A549 (cell line): ENCODE results near the gene TLCD3B. TPM values are rescaled to one million over a fixed set of nuclear protein-coding genes. Genes with fewer than 3 reads are reported as not detected.

Experiments
- BCL3 ChIP-seq: fragments of >200 bp; sonication (Bioruptor Twin); formaldehyde crosslinking; IDR thresholded peaks from 3 replicates; pipeline ENCODE4 v1.6.1; 2016
- BHLHE40 ChIP-seq: IDR thresholded peaks from 2 replicates; pipeline ENCODE4 v1.6.1; 2012; ENCODE audit warnings: low read depth, low read length, inconsistent platforms
- CBX2 ChIP-seq: fragments of 200-600 bp; sonication (generic); IDR thresholded peaks from 2 replicates; pipeline ENCODE4 v1.6.1; 2016; ENCODE audit warnings: low read depth, mild to moderate bottlenecking, borderline replicate concordance
- CBX8 ChIP-seq: fragments of 200-600 bp; sonication (generic); IDR thresholded peaks from 2 replicates; pipeline ENCODE4 v1.6.1; 2016
- CEBPB ChIP-seq, 2 experiments: fragments of >200 bp in 1 of 2; sonication (Bioruptor Twin) in 1 of 2; formaldehyde crosslinking in 1 of 2; IDR thresholded peaks; 2 replicates each; pipeline ENCODE4 v1.6.1; 2012 to 2016
- CHD2 ChIP-seq: fragments of 150-350 bp; IDR thresholded peaks from 2 replicates; pipeline ENCODE4 v1.6.1; 2014; ENCODE audit warnings: low read length; ENCODE audit not compliant: partially characterized antibody
- CTCF ChIP-seq: fragments of >200 bp; sonication (Bioruptor Twin); formaldehyde crosslinking; IDR thresholded peaks from 3 replicates; pipeline ENCODE4 v1.5.1; 2016
- EHF ChIP-seq: fragments of 250-450 bp; sonication (Bioruptor Pico); IDR thresholded peaks from 2 replicates; pipeline ENCODE4 v1.5.0; 2020; ENCODE audit warnings: mild to moderate bottlenecking
- EHMT2 ChIP-seq: fragments of 200-600 bp; sonication (generic); IDR thresholded peaks from 2 replicates; pipeline ENCODE4 v1.6.1; 2016; ENCODE audit warnings: antibody characterized with exemption, low read depth, mild to moderate bottlenecking, moderate library complexity
- EP300 ChIP-seq, 2 experiments: fragments of >200 bp; sonication (Bioruptor Twin); formaldehyde crosslinking; IDR thresholded peaks; 2 replicates in 1 of 2; 3 replicates in 1 of 2; pipeline ENCODE4 v1.6.1; 2016 to 2017
- ESRRA ChIP-seq: fragments of 150-350 bp; IDR thresholded peaks from 2 replicates; pipeline ENCODE4 v1.6.1; 2014; ENCODE audit warnings: mild to moderate bottlenecking, low read length, borderline replicate concordance
- FOSB ChIP-seq: fragments of 250-450 bp; sonication (Bioruptor Pico); IDR thresholded peaks from 2 replicates; pipeline ENCODE4 v1.5.0; 2020; ENCODE audit warnings: mild to moderate bottlenecking, moderate library complexity
- FOSL2 ChIP-seq, 2 experiments: fragments of 450-650 bp in 1 of 2; fragments of >200 bp in 1 of 2; sonication (Bioruptor Twin) in 1 of 2; formaldehyde crosslinking; IDR thresholded peaks; 2 replicates each; pipeline versions ENCODE4 v1.5.0 to v1.6.1; 2016 to 2020; ENCODE audit warnings: mild to moderate bottlenecking in 1 of 2, moderate library complexity in 1 of 2
- GATA3 ChIP-seq: IDR thresholded peaks from 2 replicates; pipeline ENCODE4 v1.6.1; 2012; ENCODE audit warnings: borderline replicate concordance
- HOXB13 ChIP-seq: fragments of 250-450 bp; sonication (Bioruptor Pico); IDR thresholded peaks from 2 replicates; pipeline ENCODE4 v1.5.0; 2020; ENCODE audit warnings: low read depth, mild to moderate bottlenecking, moderate library complexity
- HOXB5 ChIP-seq: fragments of 250-450 bp; sonication (Bioruptor Pico); IDR thresholded peaks from 2 replicates; pipeline ENCODE4 v1.5.0; 2020; ENCODE audit warnings: mild to moderate bottlenecking, moderate library complexity
- JUN ChIP-seq, 2 experiments: fragments of >200 bp; sonication (Bioruptor Twin); formaldehyde crosslinking; IDR thresholded peaks; 2 replicates in 1 of 2; 3 replicates in 1 of 2; pipeline ENCODE4 v1.6.1; 2016 to 2017
- KDM1A ChIP-seq: fragments of 200-600 bp; sonication (generic); IDR thresholded peaks from 2 replicates; pipeline ENCODE4 v1.6.1; 2016; ENCODE audit warnings: low read depth, mild to moderate bottlenecking
- MAZ ChIP-seq: fragments of 150-350 bp; IDR thresholded peaks from 2 replicates; pipeline ENCODE4 v1.6.1; 2014; ENCODE audit warnings: antibody characterized with exemption, low read depth, low read length, borderline replicate concordance
- NPAS2 ChIP-seq: fragments of 250-450 bp; sonication (Bioruptor Pico); IDR thresholded peaks from 2 replicates; pipeline ENCODE4 v1.8.0; 2022; ENCODE audit warnings: mild to moderate bottlenecking, moderate library complexity, borderline replicate concordance
- NR3C1 ChIP-seq: fragments of >200 bp; sonication (Bioruptor Twin); formaldehyde crosslinking; IDR thresholded peaks from 3 replicates; pipeline ENCODE4 v1.6.1; 2017
- PBX3 ChIP-seq: IDR thresholded peaks from 2 replicates; pipeline ENCODE4 v1.6.1; 2012
- POLR2A ChIP-seq: IDR thresholded peaks from 2 replicates; pipeline ENCODE4 v1.6.1; 2012; ENCODE audit warnings: mild to moderate bottlenecking, low read length
- POLR2AphosphoS2 ChIP-seq: conservative IDR thresholded peaks from 2 replicates; pipeline ENCODE4 v1.6.1; 2012; ENCODE audit warnings: low read length, improper control_type of control experiment, inconsistent platforms
- RAD21 ChIP-seq, 2 experiments: fragments of >200 bp in 1 of 2; sonication (Bioruptor Twin) in 1 of 2; formaldehyde crosslinking in 1 of 2; IDR thresholded peaks in 1 of 2; conservative IDR thresholded peaks in 1 of 2; 2 replicates in 1 of 2; 3 replicates in 1 of 2; pipeline ENCODE4 v1.6.1; 2012 to 2018; ENCODE audit warnings: inconsistent platforms in 1 of 2
- RARB ChIP-seq: fragments of 250-450 bp; sonication (Bioruptor Pico); IDR thresholded peaks from 2 replicates; pipeline ENCODE4 v1.8.0; 2021; ENCODE audit warnings: mild to moderate bottlenecking, moderate library complexity
- REST ChIP-seq: fragments of 200-600 bp; sonication (generic); IDR thresholded peaks from 2 replicates; pipeline ENCODE4 v1.6.1; 2016; ENCODE audit warnings: antibody characterized with exemption, mild to moderate bottlenecking, moderate library complexity
- RFX5 ChIP-seq: fragments of 450-650 bp; IDR thresholded peaks from 2 replicates; pipeline ENCODE4 v1.7.1; 2014; ENCODE audit warnings: antibody characterized with exemption, mild to moderate bottlenecking, moderate library complexity
- RNF2 ChIP-seq: fragments of 200-600 bp; sonication (generic); IDR thresholded peaks from 2 replicates; pipeline ENCODE4 v1.6.1; 2016; ENCODE audit warnings: low read depth, mild to moderate bottlenecking, antibody characterized with exemption, moderate library complexity, borderline replicate concordance
- SREBF2 ChIP-seq: fragments of 450-650 bp; IDR thresholded peaks from 2 replicates; pipeline ENCODE4 v1.6.1; 2014; ENCODE audit warnings: mild to moderate bottlenecking, moderate library complexity
- ZNF302 ChIP-seq: fragments of 250-450 bp; sonication (Bioruptor Pico); IDR thresholded peaks from 2 replicates; pipeline ENCODE4 v1.9.0; 2021; ENCODE audit warnings: inconsistent platforms, mild to moderate bottlenecking, moderate library complexity
- ZSCAN20 ChIP-seq: fragments of 250-450 bp; sonication (Bioruptor Pico); IDR thresholded peaks from 2 replicates; pipeline ENCODE4 v1.8.0; 2022; ENCODE audit warnings: mild to moderate bottlenecking, moderate library complexity
- polyA plus RNA-seq, 4 experiments: library from polyadenylated mRNA; depleted of rRNA in 3 of 4; stranded (reverse); fragments of >200 nt; fragmentation: RNase III in 1 of 4; extraction: RNeasy Plus Mini Kit Qiagen cat#74134 plus additional on column Dnase treatment in 1 of 4; gene quantifications; 2 replicates in 3 of 4; 3 replicates in 1 of 4; pipeline ENCODE4 v1.2.3, GENCODE V29; 2011 to 2017
- TF ChIP-seq, protein P1 (sequence below): fragments of 150-350 bp; IDR thresholded peaks from 2 replicates; pipeline ENCODE4 v1.6.1; 2014; ENCODE audit warnings: low read depth, mild to moderate bottlenecking, low read length
- TF ChIP-seq, protein P2 (sequence below): IDR thresholded peaks from 2 replicates; pipeline ENCODE4 v1.6.1; 2012

Gene TLCD3B
- polyA plus RNA-seq, 2 of the 4 experiments (the other 2 are of a cell fraction) = 0.30 to 0.68 TPM

DNA sequence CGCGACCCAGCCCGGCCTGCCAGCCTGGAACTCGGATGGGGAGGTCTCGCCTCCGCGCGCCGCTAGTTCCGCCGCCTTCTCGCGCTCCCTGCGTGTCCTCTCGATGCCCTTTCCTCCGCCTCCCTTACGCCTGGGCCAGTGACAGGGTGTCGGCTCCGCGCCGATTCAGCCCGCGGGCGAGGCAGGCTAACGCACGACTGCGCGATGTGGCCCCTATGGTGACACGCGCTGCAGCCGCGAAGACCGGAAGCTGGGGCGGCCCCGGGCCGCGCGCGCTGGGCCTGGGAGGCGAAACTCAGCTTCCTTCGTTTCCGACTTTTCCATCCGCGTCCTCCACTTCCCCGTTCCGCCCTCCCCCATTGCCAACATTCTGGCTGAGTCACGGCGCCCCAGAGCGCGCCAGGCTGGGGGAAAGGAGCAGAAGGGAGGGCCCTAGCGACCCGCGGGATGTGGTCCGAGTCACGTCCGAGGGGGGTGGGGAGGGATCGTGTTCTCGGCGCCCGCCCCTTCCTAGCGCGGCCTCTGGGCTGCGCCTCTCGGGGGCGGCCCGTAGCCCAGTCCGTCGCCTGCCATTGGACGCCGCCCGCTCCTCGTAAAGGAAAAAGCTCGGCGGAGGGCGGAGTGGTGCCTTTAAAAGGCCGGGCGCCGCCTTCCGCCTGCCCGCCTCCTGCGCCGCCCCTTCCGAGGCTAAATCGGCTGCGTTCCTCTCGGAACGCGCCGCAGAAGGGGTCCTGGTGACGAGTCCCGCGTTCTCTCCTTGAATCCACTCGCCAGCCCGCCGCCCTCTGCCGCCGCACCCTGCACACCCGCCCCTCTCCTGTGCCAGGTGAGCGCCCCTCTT is 34.3 kb upstream of the TLCD3B start, which contains the start of gene ALDOA (continued):
- no peak for TF ChIP-seq MAZ
- no peak for TF ChIP-seq SREBF2
- TF ChIP-seq CHD2 = no peak
- TF ChIP-seq REST = no peak
- peak; percentile 63; the same call in 1 of the 2 replicates for TF ChIP-seq RNF2
- TF ChIP-seq NPAS2 (CRISPR knock-in tag) = no peak
- no peak for TF ChIP-seq POLR2AphosphoS2
- TF ChIP-seq ESRRA = no peak
- TF ChIP-seq KDM1A = no peak
- peak; percentile 38; the same call in 1 of the 2 replicates for TF ChIP-seq FOSB (CRISPR knock-in tag)
- no peak; the same call in 1 of the 2 replicates for TF ChIP-seq RFX5
- peak; percentile 76 for TF ChIP-seq BCL3
- TF ChIP-seq EHMT2 = no peak
- peak; percentile 65 for TF ChIP-seq PBX3
- peak; percentile 77; the same call in 1 of the 2 replicates for TF ChIP-seq HOXB5 (CRISPR knock-in tag)
- no peak for TF ChIP-seq CEBPB (IDR thresholded peaks at IDR 0.05)
- TF ChIP-seq, protein P1, sequence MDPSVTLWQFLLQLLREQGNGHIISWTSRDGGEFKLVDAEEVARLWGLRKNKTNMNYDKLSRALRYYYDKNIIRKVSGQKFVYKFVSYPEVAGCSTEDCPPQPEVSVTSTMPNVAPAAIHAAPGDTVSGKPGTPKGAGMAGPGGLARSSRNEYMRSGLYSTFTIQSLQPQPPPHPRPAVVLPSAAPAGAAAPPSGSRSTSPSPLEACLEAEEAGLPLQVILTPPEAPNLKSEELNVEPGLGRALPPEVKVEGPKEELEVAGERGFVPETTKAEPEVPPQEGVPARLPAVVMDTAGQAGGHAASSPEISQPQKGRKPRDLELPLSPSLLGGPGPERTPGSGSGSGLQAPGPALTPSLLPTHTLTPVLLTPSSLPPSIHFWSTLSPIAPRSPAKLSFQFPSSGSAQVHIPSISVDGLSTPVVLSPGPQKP = no peak
- no peak for TF ChIP-seq NR3C1
- TF ChIP-seq POLR2A = peak; percentile 95
- TF ChIP-seq, protein P2, sequence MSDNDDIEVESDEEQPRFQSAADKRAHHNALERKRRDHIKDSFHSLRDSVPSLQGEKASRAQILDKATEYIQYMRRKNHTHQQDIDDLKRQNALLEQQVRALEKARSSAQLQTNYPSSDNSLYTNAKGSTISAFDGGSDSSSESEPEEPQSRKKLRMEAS = peak; percentile 97
- TF ChIP-seq BHLHE40 = no peak
- no peak for TF ChIP-seq ZNF302 (CRISPR knock-in tag)
- TF ChIP-seq CTCF = no peak
- TF ChIP-seq EP300 (IDR thresholded peaks at IDR 0.05) = 0 out of 5 replicates have a peak, but pooled peaks of 1 of the 2 experiments have one; percentile 13
- no peak for TF ChIP-seq ZSCAN20 (CRISPR knock-in tag)
- TF ChIP-seq GATA3 = peak; percentile 29; the same call in 1 of the 2 replicates
- 0 out of 2 replicates have a peak, but pooled peaks have one; percentile 70 for TF ChIP-seq HOXB13 (CRISPR knock-in tag)
- no peak for TF ChIP-seq CBX2
- no peak for TF ChIP-seq FOSL2 (IDR thresholded peaks at IDR 0.05)
- peak; percentile 94 for TF ChIP-seq FOSL2 (CRISPR knock-in tag; IDR thresholded peaks at IDR 0.05)
- no peak for TF ChIP-seq RAD21 (conservative IDR thresholded peaks at IDR 0.05 in 1 of 2, IDR thresholded peaks at IDR 0.05 in 1 of 2)
- TF ChIP-seq RARB (CRISPR knock-in tag) = peak; percentile 88
- peak; percentile 70 to 76 for TF ChIP-seq JUN (IDR thresholded peaks at IDR 0.05)
- no peak for TF ChIP-seq CBX8
- peak; percentile 76 for TF ChIP-seq EHF (CRISPR knock-in tag)
